Stimulated activated CD8-positive, alpha-beta memory T cell treated with anti-CD3 and anti-CD28 coated beads, Interleukin-7, amount 100 ng/mL, for 4 hours (primary cell): ENCODE results near the gene ZNF135.

Source experiments
- DNase-seq, 2 donors: peaks; one replicate each; pipeline ENCODE4 v3.0.0-alpha.2; 2020; ENCODE audit warnings: low read depth in 2 of 2

ZNF135 gene

DNA sequence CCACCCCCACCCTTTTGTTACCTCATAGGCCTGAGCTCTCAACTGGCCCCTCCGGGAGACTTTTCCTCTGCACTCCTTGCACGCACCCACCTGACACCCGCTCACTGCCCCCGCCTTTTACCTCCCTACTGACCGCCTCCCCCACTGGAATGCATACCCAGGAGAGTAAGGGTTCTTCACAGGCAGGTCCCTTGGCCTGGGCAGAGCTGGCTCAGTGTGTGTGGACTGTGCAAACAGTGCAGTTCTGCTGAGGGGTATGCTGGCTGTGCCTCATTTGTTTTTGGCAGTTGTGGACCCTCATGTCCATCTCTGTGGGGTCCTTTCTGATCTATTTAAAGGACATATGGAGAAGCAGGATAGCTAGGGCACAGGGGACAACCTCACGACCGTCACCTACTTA, 34.0 kb downstream of the ZNF135 start:
- DNase-seq, result no peak

DNA sequence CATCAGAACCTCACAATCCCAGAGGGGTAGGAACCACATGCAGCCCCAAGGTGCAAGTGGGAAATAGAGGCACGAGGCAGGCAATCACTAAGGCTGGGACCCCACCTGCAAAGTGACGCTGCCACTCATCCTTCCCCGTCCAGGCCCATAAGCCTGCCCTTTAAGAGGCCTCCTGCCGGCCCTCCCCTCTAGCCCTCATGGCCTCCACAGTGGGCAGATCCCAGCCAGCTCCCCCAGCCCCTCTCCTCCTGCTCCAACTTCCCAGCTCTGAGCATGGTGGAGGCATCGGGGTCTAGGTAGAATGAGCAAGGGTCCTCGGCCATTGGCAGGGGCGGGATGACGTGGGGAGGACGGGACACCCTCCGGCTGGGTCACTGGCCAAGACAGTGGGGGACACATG, 36.2 kb downstream of the ZNF135 start:
- DNase-seq, result no peak

DNA sequence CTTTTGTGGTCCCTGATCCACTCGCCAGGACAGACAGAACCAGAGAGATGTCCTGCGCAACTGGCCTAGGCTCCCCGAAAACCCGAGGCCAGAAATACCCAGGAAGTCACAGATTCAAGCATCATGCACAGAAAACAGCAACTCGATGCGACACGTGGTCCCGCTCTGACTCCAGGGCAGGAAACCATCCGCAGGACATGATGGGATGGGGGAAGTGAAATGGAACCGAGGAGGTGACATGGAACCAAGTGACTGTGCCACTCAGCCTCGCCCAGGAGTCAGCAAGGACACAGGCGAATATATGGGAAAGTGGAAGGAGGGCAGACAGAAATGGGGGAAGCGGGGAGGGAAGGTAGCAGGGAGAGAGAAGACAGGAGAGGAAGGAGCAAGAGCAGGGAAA, 37.8 kb downstream of the ZNF135 start:
- DNase-seq, result no peak

DNA sequence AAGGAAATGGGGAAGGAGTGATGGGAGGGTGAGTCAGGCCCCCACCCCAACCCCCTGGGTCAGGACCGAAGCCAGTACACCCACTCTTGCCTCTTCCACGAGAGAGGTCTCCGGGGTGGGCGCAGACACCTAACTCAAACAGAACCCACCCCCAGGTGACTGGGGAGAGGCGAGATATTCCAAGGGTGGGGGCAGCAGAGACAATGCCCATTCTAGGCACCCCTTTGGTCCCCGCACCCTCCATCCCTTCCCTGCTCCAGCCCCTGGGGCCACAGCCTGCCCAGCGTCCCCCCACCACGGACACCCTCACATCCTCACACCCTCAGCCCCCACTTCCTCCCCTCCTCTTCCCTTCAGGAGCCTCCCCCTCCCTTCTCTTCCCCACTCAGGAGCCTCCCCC, 38.3 kb downstream of the ZNF135 start:
- DNase-seq, result no peak

DNA sequence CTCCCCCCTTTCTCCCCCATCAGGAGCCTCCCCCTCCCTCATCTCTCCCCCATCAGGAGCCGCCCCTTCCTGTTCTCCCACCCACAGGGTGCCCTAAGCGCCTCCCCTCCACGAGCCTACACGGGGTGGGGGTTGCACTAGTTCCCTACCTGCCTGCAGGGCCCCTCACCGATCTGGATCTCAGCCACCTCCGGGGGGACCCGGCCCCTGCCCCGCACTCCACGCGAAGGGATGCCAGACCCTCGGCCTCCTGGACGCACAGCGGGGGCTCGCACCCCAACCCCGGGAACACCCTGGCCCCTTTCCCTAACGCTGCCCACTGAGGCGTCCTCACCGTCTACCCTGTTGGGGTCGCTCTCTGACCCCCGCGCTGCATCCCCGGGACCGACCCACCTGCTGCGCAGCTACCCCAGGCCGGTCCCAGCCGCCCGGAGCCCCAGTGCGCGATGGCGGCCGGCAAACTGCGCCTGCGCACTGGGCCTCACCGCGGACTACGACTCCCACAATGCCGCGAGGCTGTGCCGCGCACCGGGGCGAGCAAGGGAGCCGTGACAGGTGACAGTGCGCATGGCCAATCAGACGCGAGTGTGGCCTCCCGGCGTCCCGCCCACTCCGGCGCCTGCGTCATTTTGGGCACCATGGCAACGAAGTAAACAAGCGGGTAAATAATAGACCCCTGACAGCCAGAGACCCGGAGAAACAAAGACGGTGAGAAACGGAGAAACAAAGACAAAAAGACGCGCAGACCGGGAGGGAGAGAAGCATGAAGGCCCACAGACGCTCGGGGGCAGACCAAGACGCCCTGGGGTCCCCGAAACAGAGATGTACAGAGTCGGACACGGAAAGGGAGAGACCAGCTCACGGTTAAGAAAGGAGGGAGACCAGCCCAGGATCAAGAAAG, 38.9 kb downstream of the ZNF135 start, which contains the start of gene ZSCAN18:
ZSCAN18 (minus strand) TSS at position 451 of the 901 bp plus-strand sequence. CDS start 7,964 bp downstream, outside the sequence.
- peak; percentile 94 for DNase-seq

DNA sequence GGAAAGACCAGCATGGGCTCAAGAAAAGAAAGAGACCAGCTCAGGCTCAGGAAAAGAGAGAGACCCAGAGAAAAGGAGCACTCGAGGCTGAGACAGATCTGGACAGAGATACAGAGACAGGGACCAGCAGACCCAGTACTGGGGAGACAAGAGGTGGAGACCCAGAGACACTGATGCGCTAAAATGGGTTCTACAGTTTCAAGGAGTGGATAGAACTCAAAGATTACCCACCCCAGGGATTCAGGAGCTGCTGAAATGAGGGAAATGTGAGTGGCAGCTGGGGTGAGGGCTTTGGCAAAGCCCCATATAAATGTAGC, 39.6 kb downstream of the ZNF135 start:
- no peak for DNase-seq

DNA sequence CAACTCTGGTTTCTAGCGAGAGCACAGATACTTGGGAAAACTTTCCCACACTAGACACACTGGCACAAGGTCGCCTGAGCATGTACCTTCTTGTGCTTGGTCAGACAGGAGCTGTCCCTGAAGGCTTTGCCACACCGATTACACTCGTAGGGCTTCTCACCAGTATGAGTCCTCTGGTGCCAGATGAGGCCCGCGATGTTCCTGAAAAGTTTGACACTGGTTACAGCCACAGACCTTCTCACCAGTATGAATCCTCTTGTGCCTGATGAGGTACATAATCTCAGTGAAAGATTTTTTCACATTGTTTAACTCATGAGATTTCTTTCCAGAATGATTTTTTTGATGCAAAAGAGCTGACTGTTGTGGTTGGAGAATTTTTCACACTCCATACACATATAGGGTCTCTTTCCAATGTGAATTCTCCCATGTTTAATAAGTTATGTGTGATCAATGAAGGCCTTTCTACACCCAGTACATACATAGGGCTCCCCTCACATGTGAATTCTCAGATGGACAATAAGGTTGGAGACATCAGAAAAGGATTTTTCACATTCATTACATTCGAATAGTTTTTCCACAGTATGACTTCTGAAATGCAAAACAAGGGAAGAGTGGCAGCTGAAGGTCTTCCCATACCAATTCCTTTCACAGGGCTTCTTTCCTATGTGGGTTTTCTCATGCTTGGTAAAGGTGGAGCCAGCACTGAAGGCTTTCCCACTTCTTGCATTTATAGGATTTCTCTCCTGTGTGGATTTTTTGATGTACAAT, 48.9 kb downstream of the ZNF135 start:
- DNase-seq, result no peak

DNA sequence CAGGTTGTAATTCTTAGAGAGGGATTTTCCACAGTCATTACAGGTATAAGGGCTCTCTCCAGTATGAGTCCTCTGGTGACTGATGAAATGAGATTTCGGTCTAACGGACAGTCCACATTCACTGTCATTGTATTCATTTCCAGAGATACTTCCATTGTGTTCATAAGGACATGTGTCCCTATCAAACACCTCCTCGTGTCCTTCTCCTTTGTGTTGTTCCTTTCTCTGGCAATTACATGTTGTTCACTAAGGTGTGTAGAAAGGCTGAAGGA, 49.4 kb downstream of the ZNF135 start:
- DNase-seq, result no peak

DNA sequence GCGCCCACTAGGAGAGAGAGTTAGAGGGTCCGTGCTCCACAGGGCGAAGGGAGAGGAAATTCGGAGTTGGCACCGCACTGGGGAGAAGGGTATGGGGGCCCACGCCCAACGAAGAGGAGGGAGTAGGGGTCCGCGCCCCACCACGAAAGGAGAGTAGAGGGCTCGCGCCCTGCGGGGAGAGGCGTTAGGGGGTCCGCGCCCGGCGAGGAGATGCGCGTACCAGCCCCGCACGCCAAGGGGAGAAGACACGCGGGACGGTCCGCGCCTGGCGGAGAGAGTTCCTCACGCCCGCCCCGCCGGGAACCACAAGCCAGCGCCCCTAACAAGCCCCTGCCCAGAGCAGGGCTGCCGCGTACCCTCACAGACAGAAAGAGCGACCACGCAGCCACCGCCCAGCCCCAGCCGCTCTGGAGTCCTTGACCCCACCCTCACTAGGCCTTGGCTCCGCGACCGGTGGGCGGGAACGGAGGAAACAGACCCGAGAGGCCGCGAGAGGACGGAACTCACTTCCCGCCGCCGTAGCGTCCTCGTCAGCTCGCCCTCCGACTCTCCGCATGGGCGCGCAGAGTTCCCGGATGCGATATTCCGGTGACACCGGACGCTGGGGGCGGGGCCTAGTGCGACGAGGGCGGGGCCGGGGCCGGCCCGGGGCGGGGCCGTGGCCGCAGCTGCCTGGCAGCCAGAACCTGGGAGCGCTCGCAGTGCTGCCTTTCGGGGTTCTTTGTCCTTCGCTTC, 58.9 kb downstream of the ZNF135 start:
- no peak for DNase-seq

DNA sequence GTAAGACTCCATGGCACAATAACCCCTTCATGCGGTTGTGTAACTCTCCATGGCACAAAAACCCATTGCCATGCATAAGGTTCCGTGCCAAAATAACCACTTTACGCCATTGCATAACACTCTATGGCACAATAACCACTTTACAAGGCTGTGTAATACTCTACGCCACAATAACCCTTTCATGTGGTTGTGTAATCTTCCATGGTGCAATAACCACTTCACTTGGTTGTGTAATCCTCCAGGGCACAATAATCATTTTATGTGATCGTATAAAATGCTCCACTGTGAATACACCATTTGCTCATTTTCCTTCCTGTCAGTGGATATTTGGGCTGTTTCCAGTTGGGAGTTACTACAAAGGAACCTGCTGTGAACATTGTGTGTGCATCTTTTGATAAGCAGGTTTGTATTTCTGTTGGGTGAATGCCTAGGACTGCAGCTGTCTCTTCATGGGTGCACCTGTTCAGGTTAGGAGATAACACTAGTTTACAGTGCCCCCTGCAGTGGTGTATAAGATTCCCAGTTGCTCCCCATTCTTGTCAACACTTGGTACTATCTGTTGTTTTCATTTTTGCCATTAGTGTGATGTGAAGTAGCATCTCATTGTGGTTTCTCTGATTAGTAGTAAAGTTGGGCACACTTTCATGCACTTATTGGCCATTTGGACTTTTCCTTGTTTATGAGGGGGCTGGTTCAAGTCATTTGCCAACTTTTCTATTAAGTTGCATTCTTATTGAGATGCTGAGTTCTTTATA, 60.1 kb downstream of the ZNF135 start:
- DNase-seq, result no peak
